ENCODE results near the gene RHBDD1.

The RHBDD1 gene

DNA sequence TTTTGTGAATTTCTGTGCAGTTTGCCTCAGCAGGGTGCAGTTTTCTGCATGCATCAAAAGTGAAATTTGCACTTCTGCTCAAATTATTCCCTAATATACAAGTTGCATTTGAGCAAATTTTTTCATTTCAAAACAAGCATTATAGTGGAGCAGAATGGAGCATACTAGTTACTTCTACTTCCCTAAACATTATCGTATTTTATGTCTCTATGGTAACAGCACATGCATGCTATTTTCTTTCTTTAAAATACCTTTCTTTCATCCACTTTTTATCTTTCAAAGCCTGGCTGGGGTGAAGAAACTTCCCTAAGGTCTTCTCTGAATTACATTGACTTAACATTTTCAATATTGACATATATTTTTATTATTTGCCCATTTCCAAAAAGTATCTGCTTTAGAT is 11.2 kb downstream of the RHBDD1 start:
- DNase-seq: no peak

DNA sequence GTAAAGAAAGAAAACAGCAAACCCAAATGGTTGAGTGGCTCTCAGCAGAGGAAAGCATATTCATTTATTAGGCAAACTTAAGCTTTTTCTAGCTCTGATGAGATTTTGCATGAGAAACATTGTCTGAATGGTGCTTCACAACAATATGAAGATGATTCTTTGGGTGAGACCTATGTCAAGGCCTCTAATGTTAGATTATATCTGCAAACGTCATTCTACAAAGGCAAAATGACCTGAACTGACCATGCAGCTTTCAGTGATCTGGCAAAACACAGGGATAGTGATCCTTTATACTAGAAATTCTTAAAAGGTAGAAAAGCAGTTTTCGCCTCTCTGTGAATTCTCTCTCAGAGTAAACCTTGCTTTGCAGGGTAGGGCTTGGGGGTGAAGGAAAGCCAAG is 11.7 kb downstream of the RHBDD1 start:
- no peak for DNase-seq

DNA sequence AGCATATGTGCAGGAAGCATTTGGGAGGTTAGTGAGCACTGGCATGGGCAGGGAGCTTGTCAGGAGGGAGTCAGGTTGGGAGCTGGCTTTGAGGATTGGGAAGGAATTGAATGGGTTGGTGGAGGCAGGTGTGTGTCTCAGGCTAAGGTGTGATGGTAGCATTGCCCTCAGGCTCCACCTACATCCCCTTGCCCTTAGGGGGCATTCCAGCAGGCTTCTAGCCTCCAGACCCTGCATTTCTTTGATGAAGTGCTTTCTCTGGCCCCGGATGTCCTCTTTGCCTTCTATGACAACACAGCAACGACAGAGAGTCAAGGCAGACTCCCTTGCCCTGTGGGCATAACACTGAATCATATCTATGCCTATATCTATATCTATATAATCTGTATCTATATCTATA is 13.5 kb downstream of the RHBDD1 start:
- DNase-seq: no peak

DNA sequence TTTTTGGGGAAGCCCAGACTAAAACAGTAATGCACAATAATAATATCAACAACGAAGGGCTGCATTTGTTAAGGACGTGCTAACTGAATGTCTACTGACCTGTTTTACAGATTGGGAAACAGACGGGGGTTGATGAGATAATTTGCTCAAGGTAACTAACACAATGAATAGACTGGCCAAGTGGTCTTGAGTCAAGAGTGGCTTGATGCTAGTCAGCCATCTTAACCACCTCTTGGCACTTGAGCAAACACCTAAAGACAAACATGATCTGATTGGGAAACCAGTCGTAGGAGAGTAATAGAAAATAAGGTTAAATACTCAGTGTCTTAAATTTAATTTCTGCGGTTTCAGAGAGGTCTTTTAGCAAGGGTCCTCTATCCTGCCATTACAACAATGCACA is 14.2 kb downstream of the RHBDD1 start:
- no peak for DNase-seq

DNA sequence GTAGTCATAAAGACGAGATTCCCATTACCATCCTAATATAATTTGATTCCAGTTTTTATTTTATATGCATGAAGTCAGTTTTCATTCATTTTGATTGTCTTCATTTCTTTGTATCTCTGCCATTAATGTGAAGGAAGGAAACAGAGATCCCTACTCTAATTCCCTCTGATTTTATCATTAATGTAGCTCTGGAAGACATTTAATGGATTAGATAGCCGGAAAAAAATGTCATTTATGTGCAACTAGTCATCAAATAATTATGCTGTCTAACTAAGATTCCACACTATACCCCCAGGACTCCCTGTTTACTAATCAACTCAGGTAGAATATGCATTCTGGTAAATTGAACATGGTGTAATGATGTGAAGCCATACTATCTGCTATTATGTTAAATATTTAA is 19.9 kb downstream of the RHBDD1 start:
- no peak for DNase-seq

DNA sequence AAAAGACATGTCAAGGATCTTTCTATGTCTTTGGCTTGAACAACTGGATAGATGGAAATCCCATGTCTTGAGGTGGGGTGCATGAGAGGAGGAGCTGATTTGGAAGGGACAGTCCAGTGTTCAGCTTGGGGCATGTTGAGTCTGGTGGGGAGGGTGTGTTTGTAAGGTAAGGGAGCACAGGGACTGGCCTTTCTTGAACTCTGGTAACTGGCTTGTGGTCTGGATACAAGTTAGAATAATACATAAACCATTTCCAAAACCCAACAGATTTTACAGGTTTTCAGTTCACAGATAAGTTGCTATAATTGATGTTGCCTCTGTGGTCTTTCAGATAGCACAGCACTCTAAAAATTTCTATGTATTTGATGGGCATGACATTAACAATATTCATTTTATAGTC is 24.2 kb downstream of the RHBDD1 start:
- DNase-seq: no peak

DNA sequence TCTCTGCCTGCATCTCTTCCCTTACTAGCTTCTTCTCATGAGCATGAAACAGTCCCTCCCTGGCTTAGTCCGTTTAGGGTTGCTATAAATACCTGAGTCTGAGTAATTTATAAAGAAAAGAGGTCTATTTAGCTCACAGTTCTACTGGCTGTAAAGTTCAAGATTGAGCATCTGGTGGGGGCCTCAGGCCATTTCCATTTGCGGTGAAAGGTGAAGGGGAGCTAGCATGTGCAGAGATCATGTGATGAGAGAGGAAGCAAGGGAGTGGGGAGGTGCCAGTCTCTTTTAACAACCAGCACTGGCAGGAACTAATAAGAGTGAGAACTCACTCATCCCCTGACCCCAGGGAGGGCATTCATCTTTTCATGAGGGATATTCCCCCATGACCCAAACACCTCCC is 26.8 kb downstream of the RHBDD1 start:
- no peak for DNase-seq

DNA sequence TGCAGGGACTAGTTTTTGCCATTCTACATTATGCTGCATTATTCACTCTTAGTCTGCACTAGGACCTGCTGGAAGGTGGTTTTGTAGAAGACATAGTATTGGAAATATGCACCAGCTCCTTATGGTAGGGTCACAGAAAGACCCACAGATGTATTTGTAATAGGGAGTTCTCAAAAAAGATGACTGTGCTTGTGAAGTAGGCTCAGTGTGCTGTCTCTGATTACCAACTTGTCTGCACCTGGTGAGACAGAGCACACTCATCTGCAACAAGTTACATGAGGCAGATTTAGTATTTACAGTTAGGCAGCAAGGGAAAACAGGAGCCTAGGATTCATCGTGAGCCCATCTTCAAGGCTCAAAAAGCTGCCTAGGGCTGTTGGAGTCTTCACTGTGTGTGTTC is 29.4 kb downstream of the RHBDD1 start:
- no peak for DNase-seq

DNA sequence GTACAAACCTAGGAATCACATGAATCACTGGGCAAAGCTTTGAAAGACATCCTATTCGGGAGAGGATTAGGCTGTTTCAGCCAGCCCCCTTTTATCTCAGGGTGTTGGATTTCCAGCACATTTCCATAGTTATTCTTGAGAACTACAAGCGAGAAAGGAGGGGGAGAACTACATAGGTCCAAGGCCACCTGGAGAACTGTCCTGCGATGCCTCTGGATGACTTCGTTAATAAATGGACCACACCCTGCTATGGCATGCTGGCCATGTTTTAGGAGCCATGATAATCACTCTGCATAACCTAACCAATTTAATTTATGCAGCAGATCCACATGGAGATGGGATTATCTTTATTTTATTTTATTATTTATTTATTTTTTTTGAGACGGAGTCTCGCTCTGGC is 29.9 kb downstream of the RHBDD1 start:
- no peak for DNase-seq

DNA sequence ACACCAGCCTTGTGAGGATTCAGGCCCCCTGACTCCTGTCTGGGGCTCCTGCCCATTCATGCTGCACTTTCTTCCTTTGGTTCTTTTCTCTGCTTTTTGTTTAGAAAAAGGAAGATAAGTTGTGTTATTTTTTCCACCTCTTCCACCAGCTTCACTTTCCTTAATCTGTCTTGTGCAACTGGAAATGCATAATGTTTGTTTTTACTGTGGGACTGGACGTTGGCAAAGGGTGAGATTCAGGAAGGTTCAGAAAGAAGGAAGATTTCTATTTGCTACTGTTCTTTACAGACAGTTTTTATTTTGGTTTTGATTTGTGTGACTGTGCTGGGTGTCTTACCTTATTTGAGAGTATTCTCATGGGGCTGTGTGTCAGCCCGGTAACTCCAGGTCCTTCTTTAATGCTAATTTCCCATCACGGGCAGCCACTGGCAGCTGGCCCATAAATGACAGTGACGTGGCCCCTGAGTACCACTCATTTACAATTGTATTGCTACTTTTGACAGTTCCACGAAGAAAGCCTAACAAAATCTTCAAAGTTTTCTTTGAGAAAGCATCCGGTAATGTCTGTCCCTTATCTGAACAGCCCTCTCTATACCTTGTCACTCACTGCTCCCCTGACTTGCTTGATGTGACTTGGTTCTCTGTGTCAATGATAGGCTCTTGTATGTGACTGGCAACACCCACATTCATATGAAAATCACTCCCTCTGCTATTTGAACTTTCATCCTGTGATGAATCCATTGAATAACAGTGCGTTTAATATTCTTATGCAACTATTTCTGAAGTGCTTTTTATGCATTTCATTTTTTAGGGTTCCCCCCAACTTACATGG is 32.7 kb downstream of the RHBDD1 start:
- no peak for DNase-seq

DNA sequence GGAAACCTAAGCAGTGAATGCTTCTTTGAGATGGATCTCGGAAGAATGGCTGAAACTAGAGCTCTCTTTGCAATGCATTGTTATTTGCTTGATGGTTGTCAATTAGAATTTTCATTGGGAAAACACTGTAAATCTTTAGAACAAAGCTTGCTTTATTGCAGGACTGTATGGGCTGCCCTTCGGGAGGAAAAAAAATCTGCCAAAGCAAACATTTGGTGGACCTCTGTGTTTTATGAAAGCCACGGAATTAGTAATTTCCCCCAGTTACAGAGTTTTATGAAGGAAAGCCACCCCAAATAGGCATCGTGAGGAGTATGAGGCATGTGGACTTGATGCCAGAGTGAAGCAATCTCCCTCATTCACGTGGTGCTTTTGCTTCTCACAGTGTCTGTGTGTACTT is 33.5 kb downstream of the RHBDD1 start:
- DNase-seq: no peak

DNA sequence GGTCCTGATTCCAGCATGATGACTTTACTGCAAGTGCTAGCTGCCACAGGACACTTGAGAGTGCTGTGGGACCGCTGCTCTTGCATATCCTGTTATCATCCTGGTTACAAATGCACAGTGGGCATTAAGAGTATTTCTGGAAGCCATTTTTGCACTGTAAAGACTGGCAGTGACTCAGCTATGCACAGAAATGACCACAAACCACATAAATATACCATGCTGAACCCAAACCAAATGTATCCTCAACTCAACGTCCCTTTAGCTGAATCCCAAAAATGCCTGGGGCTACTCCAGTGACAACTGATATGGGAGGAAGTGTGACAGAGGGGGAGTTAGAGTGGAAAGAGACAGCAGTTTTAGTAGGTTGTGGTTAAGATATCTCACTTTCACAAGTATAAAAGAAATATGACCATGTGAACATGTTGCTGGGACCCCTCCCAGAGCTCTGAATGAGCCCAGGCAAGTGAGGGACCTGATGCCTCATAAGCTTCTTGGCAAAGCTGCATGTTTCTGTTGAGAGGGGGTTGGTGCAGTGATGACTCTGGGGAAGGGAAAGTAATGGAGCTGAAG is 37.3 kb downstream of the RHBDD1 start:
- DNase-seq: peak; percentile 89

DNA sequence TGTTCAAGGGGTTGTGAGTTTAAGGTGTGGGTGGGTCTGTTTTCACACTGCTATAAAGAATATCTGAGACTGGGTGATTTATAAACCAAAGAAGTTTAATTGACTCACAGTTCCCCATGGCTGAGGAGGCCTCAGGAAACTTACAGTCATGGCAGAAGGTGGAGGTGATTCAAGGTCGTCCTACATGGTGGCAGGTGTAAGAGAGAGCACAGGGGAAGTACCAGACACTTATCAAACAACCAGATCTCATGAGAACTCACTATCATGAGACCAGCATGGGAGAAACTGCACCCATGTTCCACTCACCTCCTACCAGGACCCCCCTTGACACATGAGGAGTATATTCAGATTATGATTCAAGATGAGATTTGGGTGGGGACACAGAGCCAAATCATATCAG is 38.0 kb downstream of the RHBDD1 start:
- no peak for DNase-seq

DNA sequence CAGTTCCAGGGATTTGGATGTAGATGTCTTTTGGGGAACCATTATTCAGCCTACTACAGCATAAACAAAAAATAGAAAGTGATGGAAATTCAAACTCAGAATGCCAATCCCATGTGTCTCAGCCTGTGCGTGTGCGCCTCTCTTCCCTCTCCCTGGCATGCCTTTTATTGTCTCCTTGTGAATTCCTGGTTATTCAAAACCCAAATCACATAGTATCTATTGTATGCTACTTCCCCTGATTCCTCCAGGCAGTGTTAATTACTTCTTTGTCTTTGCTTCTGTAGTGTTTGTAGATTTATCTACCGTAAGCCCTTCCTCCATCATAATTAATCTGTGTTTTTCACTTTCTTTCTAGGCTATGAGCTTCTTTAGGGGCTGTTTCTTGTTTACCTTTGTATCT is 38.9 kb downstream of the RHBDD1 start:
- DNase-seq: no peak

DNA sequence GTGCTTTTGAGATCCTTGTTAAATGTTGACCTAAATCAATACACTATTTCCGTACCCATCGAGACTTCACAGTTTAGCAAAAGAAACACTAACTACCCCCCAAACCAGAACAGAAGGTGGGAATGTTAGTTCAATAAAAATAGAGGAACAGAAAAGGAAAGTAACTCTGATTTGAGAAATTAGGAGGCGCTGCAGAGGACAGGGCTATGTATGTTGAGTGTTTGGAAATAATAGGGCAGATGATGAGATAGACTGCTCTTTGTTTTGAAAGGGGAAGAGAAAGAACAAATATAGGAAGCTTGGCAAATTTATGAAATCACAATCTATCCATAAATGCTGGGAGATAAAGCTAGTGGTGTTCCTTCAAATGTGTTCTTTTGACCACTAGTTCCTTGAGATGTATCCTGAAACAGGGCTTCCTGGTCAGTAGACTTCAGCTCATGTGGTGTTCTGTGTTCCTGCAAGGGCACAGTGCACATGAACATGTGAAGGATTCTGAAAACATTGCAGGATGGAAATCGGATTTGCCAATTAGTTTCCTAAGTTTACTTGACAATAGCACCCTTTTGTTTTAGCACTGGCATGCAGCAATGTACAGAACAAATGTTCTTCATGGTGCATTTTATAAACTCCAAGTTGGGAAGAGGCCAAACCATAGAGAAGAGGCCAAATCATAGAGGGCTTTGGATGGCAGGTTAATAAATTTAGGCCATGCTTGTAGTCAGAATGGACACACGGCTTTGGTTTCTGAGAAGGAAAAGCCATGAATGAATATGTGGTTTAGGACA is 39.8 kb downstream of the RHBDD1 start:
- peak; percentile 66 for DNase-seq

DNA sequence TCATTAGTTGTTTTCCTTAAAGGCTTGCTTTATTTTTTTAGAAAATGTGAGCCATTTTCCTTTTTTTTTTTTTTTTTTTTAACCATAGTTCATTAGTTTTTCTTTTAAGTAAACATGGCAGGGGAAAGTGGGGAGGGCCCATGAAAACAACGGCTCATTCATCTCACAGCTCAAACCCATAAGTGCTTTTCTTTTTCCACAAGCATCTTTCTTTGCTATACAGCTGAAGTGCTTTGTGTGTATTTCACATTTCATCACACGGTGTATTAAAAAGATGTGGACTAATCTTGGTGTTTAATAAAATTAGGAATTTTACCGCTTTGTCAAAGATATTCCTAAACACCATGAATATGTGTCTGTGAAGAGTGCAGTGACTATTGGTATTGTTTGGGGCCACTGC is 41.6 kb downstream of the RHBDD1 start:
- DNase-seq: no peak

DNA sequence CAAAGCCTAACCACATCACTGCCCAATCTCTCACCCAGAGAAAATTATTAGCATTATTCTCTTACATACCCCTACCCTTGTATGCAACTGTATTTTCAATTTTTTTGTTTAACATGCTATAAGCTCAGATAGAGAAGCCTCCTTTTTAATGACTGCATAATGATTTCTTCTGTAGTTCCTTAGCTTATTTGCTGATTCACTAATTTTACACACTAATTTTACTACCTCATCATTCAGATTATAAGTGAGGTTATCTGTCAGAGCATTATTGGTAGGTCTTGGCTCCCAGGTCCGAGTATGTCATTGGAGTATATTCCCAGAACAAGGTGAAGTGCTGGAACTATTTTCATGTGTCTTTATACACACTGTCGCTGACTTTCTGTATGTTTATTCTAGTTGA is 45.4 kb downstream of the RHBDD1 start:
- no peak for DNase-seq

DNA sequence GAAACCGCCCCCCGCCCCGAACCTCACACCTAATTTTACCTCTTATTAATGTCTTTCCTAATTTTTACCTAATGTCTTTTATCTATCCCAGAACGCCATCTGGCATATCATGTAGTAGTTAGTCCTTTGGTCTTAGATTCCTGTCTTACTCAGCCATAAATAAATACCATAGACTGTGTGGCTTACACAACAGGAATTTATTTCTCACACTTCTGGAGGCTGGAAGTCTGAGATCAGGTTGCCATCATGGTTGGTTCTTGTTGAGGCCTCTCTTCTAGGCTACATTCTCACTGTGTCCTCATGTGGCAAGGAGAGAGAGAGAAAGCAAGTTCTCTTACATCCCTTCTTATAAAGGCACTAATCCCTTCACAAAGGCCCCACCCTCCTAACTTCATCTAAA is 46.8 kb downstream of the RHBDD1 start:
- no peak for DNase-seq

DNA sequence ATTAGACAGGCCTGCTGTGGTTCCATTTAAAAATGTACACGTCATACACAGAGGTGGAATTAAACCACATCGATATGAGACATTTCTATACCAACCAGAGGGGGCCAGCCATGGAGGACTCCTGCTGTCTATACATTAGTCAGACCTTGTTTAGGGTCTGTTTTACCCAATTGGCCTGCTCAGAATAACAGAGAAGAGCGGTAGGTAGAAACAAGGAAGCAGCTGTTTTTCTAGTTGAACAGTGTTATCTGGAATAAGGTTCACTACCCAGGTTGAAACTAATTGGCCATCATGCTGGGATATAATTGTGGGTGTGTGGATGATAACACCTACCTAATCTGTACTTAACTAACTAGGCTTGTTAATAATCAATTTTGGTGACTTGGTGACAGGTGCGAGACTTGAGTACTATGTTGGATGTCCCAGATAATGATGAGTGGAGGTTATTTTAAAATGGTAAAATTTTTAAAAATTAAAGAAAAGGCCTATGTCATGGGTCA is 47.5 kb downstream of the RHBDD1 start:
- DNase-seq: no peak

DNA sequence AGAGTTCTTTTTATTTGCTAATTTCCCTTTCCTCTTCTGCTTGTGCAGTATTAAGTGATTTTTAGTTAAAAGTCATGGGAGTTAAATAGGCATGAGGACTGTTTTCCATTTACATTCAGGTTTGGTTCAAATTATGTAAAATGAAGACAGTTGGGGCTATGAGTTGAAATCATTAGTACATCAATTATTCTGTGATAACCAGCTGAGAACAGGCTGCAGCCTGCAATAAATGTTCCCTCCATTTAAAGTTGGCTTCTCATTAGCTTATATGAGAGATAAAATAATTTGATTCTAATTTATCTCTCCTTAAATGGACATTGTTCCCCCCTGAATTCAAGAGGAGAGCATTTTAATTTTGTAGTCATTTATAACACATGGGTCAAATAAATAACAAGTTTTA is 48.3 kb downstream of the RHBDD1 start:
- DNase-seq: no peak

DNA sequence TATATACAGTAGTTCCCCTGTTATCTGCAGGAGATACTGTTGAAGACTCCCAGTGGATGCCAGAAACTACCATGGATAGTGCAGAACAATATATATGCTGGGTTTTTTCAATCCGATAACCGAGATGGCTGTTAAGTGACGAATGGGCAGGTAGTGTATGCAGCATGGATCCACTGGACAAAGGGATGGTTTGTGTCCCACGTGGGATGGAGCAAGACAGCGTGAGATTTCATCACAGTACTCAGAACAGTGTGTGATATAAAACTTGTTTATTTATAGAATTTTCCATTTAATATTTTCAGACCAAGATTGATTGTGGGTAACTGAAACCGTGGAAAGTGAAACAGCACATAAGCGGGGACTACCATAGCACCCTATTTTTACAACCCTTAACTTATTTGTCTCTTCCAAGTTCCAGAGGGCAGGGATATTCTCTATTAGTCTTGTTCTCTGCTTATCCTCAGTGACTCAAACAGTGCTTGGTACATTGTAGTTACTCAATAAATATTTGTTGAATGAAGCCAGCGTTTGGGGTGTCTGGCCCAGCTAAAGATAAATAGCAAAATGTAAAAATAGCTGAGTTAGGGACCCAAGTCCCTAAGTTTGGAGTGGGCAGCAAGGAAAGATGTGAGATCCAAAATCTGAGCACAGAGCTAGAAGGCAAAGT is 50.0 kb downstream of the RHBDD1 start:
- DNase-seq: no peak

DNA sequence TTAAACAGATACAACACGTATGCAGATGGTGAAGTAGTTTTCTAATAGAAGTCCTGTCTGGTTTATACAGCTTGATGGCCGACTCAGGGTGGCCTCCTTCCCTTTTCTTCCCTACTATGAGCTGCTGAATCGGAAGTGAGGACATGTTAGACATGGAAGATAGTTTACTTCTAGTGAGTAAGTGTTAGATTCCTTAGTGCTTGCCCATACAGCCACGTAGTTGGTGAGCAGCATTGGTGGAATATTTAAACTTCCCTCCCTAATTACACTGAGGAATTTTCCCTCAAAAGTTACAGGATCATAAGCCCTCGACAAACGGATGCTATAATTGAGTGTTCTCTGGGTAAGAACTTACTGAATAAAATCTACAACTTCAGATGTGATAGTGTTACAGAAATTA is 52.1 kb downstream of the RHBDD1 start:
- no peak for DNase-seq

DNA sequence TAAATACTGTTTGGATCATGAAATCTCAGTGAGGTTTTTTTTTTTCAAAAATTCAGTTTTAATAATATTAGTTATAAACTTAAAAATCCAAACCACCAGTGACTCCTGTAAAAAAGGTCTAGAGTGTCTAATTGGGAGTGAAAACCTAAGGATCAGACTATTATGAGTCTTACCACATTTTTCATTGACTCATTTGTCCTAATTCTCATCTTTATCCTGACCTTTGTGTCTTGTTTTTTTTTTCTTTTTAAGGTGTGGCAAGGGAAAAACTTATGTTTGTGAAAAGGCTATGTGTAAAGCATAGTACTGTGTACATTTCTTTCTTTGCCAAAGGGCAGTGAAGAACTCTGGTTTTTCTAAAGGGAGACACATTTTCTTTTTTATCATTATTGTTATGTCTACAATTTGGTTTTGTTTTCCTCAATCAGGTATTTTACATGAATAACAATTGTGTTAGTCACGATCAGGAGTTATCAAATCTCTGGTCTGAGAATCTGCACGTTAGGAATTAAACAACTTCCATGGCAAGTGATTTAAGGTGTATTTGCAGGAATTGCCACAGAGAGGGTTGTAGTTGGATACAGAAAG is 52.6 kb downstream of the RHBDD1 start:
- DNase-seq: no peak
